ENCODE results near the gene MROH7.

The MROH7 gene

DNA sequence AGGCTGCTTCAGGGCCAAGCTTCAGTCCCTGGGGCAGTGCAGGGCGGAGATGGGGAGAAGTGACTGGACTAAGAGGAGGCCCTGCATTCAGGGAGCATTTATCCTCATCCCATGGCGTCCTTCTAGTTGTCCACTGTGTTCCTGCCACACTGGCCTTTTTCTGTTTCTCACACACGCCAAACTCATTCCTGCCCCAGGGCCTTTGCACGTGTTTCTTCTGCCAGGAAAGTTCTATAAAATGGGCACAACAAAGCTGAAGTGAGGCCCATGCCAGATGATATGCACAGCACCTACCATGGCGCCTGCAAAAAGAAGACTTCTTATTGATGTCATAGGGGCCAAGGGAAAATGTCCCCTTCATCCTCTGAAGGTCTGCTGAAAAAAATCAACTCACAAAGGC is 24.3 kb downstream of the MROH7 start:
- TF ChIP-seq, protein P1, sequence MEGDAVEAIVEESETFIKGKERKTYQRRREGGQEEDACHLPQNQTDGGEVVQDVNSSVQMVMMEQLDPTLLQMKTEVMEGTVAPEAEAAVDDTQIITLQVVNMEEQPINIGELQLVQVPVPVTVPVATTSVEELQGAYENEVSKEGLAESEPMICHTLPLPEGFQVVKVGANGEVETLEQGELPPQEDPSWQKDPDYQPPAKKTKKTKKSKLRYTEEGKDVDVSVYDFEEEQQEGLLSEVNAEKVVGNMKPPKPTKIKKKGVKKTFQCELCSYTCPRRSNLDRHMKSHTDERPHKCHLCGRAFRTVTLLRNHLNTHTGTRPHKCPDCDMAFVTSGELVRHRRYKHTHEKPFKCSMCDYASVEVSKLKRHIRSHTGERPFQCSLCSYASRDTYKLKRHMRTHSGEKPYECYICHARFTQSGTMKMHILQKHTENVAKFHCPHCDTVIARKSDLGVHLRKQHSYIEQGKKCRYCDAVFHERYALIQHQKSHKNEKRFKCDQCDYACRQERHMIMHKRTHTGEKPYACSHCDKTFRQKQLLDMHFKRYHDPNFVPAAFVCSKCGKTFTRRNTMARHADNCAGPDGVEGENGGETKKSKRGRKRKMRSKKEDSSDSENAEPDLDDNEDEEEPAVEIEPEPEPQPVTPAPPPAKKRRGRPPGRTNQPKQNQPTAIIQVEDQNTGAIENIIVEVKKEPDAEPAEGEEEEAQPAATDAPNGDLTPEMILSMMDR (IDR thresholded peaks at IDR 0.05; ENCODE audit: control insufficient read depth, insufficient read depth, low read depth, low read length, missing control alignments) = no peak
- no peak for DNase-seq (ENCODE audit: low read depth)
- no peak overlapping the region for H3K4me3 ChIP-seq (ENCODE audit: control insufficient read depth, low read depth, low read length)

DNA sequence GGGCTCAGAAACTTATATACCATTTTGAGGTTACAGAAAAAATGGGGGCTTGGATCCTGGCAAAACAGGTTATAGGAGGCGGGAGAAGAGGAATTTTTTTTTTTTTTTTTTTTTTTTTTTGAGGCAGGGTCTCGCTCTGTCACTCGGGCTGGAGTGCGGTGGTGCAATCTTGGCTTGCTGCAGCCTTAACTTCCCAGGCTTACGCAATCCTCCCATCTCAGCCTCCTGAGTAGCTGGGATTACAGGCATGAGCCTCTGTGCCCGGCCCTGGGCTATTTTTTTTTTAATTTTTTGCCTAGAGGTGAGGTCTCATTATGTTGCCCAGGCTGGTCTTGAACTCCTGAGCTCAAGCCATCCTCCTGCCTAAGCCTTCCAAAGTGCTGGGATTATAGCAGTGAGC is 24.7 kb downstream of the MROH7 start:
- TF ChIP-seq, protein P1 (IDR thresholded peaks at IDR 0.05; ENCODE audit: control insufficient read depth, insufficient read depth, low read depth, low read length, missing control alignments) = no peak
- no peak for DNase-seq (ENCODE audit: low read depth)
- no peak overlapping the region for H3K4me3 ChIP-seq (ENCODE audit: control insufficient read depth, low read depth, low read length)

DNA sequence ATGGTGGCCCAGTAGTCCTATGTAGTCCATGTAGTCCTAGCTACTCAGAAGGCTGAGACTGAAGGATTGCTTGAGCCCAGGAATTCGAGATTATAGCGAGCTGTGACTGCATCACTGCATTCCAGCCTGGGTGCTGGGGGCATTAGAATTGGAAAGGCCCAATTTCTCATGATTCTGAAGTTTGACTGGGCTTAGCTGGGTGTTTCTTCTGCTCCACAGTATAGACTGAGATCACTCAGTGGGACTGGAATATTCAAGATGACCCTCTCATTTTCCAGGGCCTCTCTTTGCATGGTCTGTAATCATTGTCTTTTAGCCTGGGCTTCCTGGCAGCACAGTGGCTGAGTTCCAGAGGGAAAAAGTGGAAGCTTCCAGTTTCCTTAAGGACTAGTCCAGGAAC is 26.2 kb downstream of the MROH7 start:
- H3K4me3 ChIP-seq (ENCODE audit: control insufficient read depth, low read depth, low read length) = no peak overlapping the region
- TF ChIP-seq, protein P1 (IDR thresholded peaks at IDR 0.05; ENCODE audit: control insufficient read depth, insufficient read depth, low read depth, low read length, missing control alignments) = no peak
- no peak for DNase-seq (ENCODE audit: low read depth)

DNA sequence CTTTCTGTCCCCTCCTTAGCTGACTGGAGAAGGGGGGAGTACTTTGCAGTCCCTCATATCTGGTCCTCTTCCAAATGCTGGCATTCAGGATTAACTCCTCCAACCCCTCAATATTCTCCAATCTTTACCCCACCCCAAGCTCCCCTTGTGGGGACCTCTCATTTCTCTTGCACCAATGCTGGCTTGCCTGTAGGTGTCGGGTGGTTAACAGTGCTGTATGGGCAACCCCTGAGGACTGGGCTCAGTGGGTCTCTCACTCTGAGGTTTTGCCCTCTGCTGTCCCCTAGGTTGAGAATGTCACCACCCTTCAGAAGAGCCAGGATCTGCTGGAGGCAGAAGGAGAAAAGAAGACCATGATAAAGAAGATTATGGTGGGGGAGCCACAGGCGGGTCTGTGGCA is 27.0 kb downstream of the MROH7 start:
- DNase-seq (ENCODE audit: low read depth) = no peak
- TF ChIP-seq, protein P1 (IDR thresholded peaks at IDR 0.05; ENCODE audit: control insufficient read depth, insufficient read depth, low read depth, low read length, missing control alignments) = no peak
- H3K4me3 ChIP-seq (ENCODE audit: control insufficient read depth, low read depth, low read length) = no peak overlapping the region

DNA sequence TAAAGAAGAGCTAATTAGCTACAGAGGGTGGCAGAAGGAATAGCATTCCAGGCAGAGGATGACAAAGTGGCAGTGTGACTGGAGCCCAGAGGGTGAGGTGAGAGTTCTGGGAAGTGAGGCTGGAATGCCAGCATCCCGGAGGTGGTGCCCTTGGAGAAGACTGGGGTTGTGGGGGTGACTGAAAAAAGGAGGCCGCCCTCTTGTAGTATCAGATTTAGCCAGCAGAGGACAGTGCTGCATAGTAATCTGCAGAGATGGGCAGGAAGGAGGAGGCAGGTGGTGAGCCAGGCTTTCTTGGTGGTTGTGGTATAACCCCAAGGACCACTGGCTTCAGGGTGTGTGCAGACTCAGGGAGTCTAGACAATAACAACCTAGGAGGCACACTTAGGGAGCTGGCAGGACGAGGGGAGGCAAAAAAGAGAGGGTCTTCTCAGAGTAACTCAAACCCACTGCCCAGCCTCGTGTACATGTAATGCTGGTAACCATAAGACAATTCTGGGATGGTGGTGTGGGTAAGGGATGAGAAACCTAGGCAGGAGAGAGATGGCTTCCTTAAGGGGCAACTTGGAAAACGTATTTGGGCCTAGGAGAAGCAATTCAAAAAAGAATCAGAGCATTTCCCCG is 30.5 kb downstream of the MROH7 start:
- DNase-seq (ENCODE audit: low read depth) = peak; percentile 8
- TF ChIP-seq, protein P1 (IDR thresholded peaks at IDR 0.05; ENCODE audit: control insufficient read depth, insufficient read depth, low read depth, low read length, missing control alignments) = peak; percentile 95
- H3K4me3 ChIP-seq (ENCODE audit: control insufficient read depth, low read depth, low read length) = no peak overlapping the region

DNA sequence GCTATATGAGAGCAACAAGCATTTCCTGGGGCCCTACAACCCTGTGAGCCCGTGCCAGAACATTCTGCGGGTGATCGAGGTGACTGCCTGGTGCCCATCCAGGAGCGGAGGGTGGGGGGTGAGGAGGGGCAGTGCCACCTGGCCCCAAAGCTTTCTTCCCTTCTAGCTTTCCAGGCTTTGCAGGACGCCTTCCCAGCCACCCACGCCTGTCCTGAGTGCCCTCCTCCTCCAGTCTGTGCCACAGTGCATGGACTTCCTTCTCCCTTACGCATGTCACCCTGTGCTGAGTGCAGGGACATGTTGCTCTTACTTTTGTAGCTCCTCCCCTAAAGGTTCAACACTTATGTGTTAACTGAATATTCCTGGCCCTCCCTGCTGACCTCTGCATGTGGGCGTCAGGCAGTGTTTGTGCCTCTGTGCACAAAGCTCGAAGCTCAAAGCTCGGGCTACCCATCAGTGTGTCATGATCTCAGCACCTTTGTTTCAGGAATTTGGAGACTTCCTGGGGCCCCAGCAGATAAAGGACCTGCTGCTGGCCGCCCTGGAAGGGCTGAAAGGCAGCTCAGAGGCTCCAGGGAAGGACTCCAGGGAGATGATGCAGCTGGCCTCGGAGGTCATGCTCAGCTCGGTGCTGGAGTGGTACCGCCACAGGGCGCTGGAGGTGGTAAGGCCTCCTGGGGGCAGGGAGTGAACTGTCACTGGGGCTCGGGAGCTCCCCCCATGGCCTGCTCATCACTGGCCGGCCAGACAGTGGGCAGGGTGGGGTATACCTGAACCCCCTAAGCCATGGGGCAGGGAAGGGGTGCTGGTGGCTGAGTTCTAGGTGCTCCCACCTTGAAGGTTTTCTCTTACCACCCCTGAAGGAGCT is 37.4 kb downstream of the MROH7 start:
- H3K4me3 ChIP-seq (ENCODE audit: control insufficient read depth, low read depth, low read length) = no peak overlapping the region
- TF ChIP-seq, protein P1 (IDR thresholded peaks at IDR 0.05; ENCODE audit: control insufficient read depth, insufficient read depth, low read depth, low read length, missing control alignments) = no peak
- DNase-seq (ENCODE audit: low read depth) = no peak

All from AG09309 (cell line).